Measurements from ENCODE around the gene MIER1. TPM values are rescaled to one million over a fixed set of nuclear protein-coding genes. Genes with fewer than 3 reads are reported as not detected.
"Not testable (repeated sequence)": the region's sequence is repeated elsewhere in the genome, so short reads cannot be mapped to it uniquely, and the experiment has no call there.

MIER1 gene
- total and polyA plus RNA-seq, 10 donors = 10.3 to 55.8 (median 43.7) TPM

DNA sequence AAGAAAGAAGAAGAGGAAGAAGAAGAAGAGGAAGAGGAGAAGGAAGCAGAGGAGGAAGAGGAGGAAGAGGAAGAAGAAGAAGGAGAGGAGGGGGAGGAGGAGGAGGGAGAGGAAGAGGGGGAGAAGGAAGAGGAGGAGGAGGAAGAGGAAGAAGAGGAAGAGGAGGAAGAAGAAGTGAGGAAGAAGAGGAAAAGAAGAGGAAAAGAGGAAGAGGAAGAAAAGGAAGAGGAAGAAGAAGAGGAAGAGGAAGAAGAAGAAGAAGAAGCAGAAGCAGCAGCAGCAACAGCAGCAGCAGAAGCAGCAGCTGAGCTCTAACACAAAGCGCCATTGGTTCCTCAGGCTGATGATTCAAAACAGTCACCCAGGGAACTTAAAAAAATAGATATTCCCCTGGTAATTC lies 34.2 kb upstream of the MIER1 start:
- no peak for DNase-seq
- 90 to 100% (median 96%) methylated on average over 1 of the region's 1 CpG for WGBS, 5 donors
- TF ChIP-seq POLR2A (IDR thresholded peaks at IDR 0.05) = no peak

DNA sequence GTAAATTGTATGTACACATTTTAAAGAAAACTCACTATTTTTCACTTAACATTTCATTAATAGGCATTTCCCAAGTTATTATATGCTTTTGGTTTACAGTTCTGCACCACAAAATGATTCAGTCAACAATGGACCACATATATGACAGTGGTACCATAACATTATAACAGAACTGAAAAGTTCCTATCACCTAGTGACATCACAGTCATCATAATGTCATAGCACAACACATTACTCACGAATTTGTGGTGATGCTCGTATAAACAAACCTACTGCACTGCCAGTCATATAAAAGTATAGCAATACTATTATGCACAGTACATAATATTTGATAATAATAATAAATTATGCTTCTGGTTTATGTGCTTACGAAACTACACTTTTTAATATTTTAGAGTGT lies 31.1 kb upstream of the MIER1 start:
- Histone ChIP-seq H3K36me3 (no peaks in the 10 kb centered on the region), H3K4me3 (no peak overlapping the region), H3K27ac (no peak overlapping the region), H3K4me1 (no peaks in the 10 kb centered on the region), H3K27me3 (replicated peaks in 1 of 7) (no peaks in the 10 kb centered on the region), H3K9me3 (no peaks in the 10 kb centered on the region)
- intact Hi-C loops (cut with DNase I; ENCODE audit: low total_unique reads) = no loop called here
- no peak for DNase-seq
- TF ChIP-seq, protein P1, sequence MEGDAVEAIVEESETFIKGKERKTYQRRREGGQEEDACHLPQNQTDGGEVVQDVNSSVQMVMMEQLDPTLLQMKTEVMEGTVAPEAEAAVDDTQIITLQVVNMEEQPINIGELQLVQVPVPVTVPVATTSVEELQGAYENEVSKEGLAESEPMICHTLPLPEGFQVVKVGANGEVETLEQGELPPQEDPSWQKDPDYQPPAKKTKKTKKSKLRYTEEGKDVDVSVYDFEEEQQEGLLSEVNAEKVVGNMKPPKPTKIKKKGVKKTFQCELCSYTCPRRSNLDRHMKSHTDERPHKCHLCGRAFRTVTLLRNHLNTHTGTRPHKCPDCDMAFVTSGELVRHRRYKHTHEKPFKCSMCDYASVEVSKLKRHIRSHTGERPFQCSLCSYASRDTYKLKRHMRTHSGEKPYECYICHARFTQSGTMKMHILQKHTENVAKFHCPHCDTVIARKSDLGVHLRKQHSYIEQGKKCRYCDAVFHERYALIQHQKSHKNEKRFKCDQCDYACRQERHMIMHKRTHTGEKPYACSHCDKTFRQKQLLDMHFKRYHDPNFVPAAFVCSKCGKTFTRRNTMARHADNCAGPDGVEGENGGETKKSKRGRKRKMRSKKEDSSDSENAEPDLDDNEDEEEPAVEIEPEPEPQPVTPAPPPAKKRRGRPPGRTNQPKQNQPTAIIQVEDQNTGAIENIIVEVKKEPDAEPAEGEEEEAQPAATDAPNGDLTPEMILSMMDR (IDR thresholded peaks at IDR 0.05 in 8 of 11, conservative IDR thresholded peaks at IDR 0.05 in 3 of 11) = no peak
- TF ChIP-seq POLR2A (IDR thresholded peaks at IDR 0.05) (no peak), POLR2AphosphoS5 (IDR thresholded peaks at IDR 0.05) (no peak)
- 87 to 94% (median 93%) methylated on average over 3 of the region's 3 CpGs for whole genome bisulfite sequencing, 5 donors

More for the DNA sequence above, 34.2 kb upstream of the MIER1 start:
- no peaks in the 10 kb centered on the region for H3K4me1 ChIP-seq
- H3K27ac ChIP-seq = no peak overlapping the region
- H3K27me3 ChIP-seq (replicated peaks in 1 of 7) = no peaks in the 10 kb centered on the region
- intact Hi-C loops (cut with DNase I; ENCODE audit: low total_unique reads) = no loop called here
- H3K4me3 ChIP-seq = no peak overlapping the region
- H3K9me3 ChIP-seq = no peaks in the 10 kb centered on the region
- no peaks in the 10 kb centered on the region for H3K36me3 ChIP-seq

DNA sequence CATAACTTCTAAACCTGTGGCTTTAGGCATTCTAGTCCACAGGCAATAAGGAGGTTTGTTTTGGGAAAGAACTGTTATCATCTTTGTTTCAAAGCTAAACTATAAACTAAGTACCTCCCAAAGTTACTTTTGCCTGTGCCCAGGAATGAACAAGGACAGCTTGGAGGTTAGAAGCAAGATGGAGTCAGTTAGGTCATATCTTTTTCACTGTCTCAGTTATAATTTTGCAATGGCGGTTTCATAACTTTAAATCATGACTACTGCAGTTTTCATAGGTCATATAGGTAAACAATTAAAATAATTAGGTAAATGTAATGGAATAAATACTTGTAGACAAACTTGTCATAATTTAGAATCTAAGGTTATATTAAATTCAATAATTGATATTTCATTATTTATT lies 9.6 kb upstream of the MIER1 start:
- H3K4me1 ChIP-seq; H3K27ac ChIP-seq; DNase-seq; H3K36me3 ChIP-seq; intact Hi-C loops (cut with DNase I; ENCODE audit: low total_unique reads); H3K27me3 ChIP-seq (replicated peaks in 1 of 7); H3K4me3 ChIP-seq: not testable (repeated sequence)
- 89 to 100% (median 96%) methylated on average over 1 of the region's 1 CpG for WGBS, 5 donors
- H3K9me3 ChIP-seq = peaks cover 0 to 14% (median 9%) of the 10 kb centered on the region in 8 donors

DNA sequence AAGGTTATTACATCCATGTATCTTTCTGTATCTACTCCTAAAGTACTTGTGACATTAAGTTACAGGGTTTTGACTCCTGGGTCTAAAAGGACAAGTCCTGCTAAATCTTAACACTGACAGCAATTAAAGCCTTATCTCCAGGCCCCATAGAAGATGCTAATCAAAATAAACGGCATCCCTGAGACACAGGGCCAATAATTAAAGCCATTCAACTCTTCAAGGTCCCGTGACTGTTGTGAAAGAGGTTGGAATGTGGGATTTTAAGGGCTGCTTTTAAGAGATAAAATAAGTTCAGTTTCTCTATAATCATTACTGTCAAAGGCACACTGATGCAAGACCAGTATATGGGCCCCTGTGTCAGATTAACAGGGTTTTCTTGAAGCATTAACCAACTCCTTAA lies 8.5 kb upstream of the MIER1 start:
- 61 to 82% (median 67%) methylated on average over 2 of the region's 2 CpGs for WGBS, 5 donors
- intact Hi-C loops (cut with DNase I; ENCODE audit: low total_unique reads) = no loop called here
- Histone ChIP-seq H3K27ac (no peak overlapping the region), H3K9me3 (peaks cover 0 to 14% (median 9%) of the 10 kb centered on the region in 8 donors), H3K27me3 (replicated peaks in 1 of 7) (no peaks in the 10 kb centered on the region), H3K4me3 (no peak overlapping the region), H3K4me1 (no peaks in the 10 kb centered on the region), H3K36me3 (peaks cover 0 to 6% (median 0%) of the 10 kb centered on the region in 6 donors)
- no peak for TF ChIP-seq POLR2AphosphoS5 (IDR thresholded peaks at IDR 0.05)
- no peak for TF ChIP-seq POLR2A (IDR thresholded peaks at IDR 0.05)
- TF ChIP-seq, protein P1 (IDR thresholded peaks at IDR 0.05 in 8 of 11, conservative IDR thresholded peaks at IDR 0.05 in 3 of 11) = no peak
- no peak for DNase-seq

DNA sequence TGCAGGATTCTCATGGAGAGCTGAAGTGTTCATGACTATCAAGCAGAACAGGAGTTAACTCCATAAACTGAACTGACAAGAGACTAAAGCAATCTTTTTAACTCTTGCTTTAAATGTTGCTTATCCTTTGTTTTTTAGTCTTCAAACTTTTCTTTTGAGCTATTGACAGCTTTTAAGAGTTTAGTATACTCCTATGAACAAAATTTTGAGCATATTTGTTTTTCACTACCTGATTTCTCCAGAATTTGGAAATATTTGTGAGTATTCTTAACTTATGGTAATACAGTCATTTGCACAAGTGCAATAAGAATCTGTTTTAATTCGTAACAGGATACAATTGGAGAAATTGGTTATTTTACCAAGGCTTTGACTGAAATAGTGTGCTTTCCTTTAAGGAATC lies 7.3 kb upstream of the MIER1 start:
- WGBS, 5 donors = 92 to 100% (median 98%) methylated on average over 1 of the region's 1 CpG
- TF ChIP-seq POLR2A (IDR thresholded peaks at IDR 0.05) = no peak
- TF ChIP-seq, protein P1 (IDR thresholded peaks at IDR 0.05 in 8 of 11, conservative IDR thresholded peaks at IDR 0.05 in 3 of 11) = no peak
- no peak for TF ChIP-seq POLR2AphosphoS5 (IDR thresholded peaks at IDR 0.05)
- intact Hi-C loops (cut with DNase I; ENCODE audit: low total_unique reads) = no loop called here
- H3K4me3 ChIP-seq = no peak overlapping the region
- peaks cover 0 to 14% (median 9%) of the 10 kb centered on the region in 8 donors for H3K9me3 ChIP-seq
- peaks cover 0 to under 1% (median 0%) of the 10 kb centered on the region in 6 donors for H3K4me1 ChIP-seq
- no peak for DNase-seq
- peaks cover 0 to 6% (median 0%) of the 10 kb centered on the region in 6 donors for H3K36me3 ChIP-seq
- H3K27me3 ChIP-seq (replicated peaks in 1 of 7) = no peaks in the 10 kb centered on the region
- no peak overlapping the region for H3K27ac ChIP-seq
